SU-DHL-6 (cell line): ENCODE data around the gene PALLD.

Source experiments
- CTCF ChIP-seq: fragments of 200-600 bp; sonication (generic); IDR thresholded peaks from one replicate; pipeline ENCODE4 v1.5.1; 2017; ENCODE audit warnings: antibody characterized with exemption, mild to moderate bottlenecking, low read length, moderate library complexity; ENCODE audit not compliant: insufficient read depth, poor library complexity, severe bottlenecking
- EZH2phosphoT487 ChIP-seq: fragments of 200-600 bp; sonication (generic), shearing (Covaris generic); conservative IDR thresholded peaks from 2 replicates; pipeline ENCODE4 v1.6.1; 2018; ENCODE audit warnings: mild to moderate bottlenecking, antibody characterized with exemption, low read length, moderate library complexity, mixed read lengths

GRCh38 chr4:168876106-168876505 is 379.3 kb downstream of the PALLD start:
- no peak for TF ChIP-seq CTCF
- no peak for TF ChIP-seq EZH2phosphoT487
